Measurements from ENCODE around the gene ACTR1A. TPM values are rescaled to one million over a fixed set of nuclear protein-coding genes. Genes with fewer than 3 reads are reported as not detected.
"Not testable (repeated sequence)": the region's sequence is repeated elsewhere in the genome, so short reads cannot be mapped to it uniquely, and the experiment has no call there.

The ACTR1A gene
- total RNA-seq, 1 donor from 2014 or later, result 111 TPM

GRCh38 chr10:102455893-102456471 lies 46.5 kb downstream of the ACTR1A start:
- no peak for DNase-seq (ENCODE audit: low spot score)

- not testable (repeated sequence) for DNase-seq (ENCODE audit: low spot score)
These were observed 47.6 kb downstream of the ACTR1A start for GRCh38 chr10:102454662-102455487.

GRCh38 chr10:102453502-102453901 lies 49.0 kb downstream of the ACTR1A start:
- DNase-seq (ENCODE audit: low spot score), result no peak

- no peak for DNase-seq (ENCODE audit: low spot score)
These were observed 49.7 kb downstream of the ACTR1A start for GRCh38 chr10:102452672-102453340.

- DNase-seq (ENCODE audit: low spot score), result no peak
These were observed 51.2 kb downstream of the ACTR1A start, which contains the start of gene C10orf95 for GRCh38 chr10:102451105-102451969. Gene C10orf95 (minus strand): TSS chr10:102451543. CDS start chr10:102451093, 450 bp downstream.

GRCh38 chr10:102450374-102451104 lies 52.0 kb downstream of the ACTR1A start:
- peak; percentile 94 for DNase-seq (ENCODE audit: low spot score)

GRCh38 chr10:102450124-102450373 lies 52.5 kb downstream of the ACTR1A start:
- no peak for DNase-seq (ENCODE audit: low spot score)

GRCh38 chr10:102449321-102450123 lies 53.0 kb downstream of the ACTR1A start:
- DNase-seq (ENCODE audit: low spot score), result no peak

- no peak for DNase-seq (ENCODE audit: low spot score)
These were observed 57.7 kb downstream of the ACTR1A start for GRCh38 chr10:102444851-102445250.

- no peak for DNase-seq (ENCODE audit: low spot score)
These were observed 64.1 kb downstream of the ACTR1A start for GRCh38 chr10:102438374-102438773.

GRCh38 chr10:102437515-102437914 lies 65.0 kb downstream of the ACTR1A start:
- DNase-seq (ENCODE audit: low spot score), result no peak

GRCh38 chr10:102436312-102436711 lies 66.2 kb downstream of the ACTR1A start:
- DNase-seq (ENCODE audit: low spot score), result no peak

GRCh38 chr10:102435529-102436233 lies 66.8 kb downstream of the ACTR1A start:
- DNase-seq (ENCODE audit: low spot score), result no peak

GRCh38 chr10:102435133-102435497 lies 67.4 kb downstream of the ACTR1A start:
- DNase-seq (ENCODE audit: low spot score), result no peak

- DNase-seq (ENCODE audit: low spot score), result no peak
These were observed 67.9 kb downstream of the ACTR1A start for GRCh38 chr10:102434394-102435132.

- no peak for DNase-seq (ENCODE audit: low spot score)
These were observed 68.9 kb downstream of the ACTR1A start for GRCh38 chr10:102433619-102434046.

- peak; percentile 98 for DNase-seq (ENCODE audit: low spot score)
These were observed 70.2 kb downstream of the ACTR1A start, which contains the start of gene CUEDC2 for GRCh38 chr10:102432162-102432950. Gene CUEDC2 (minus strand): TSS chr10:102432574. CDS start chr10:102425188, 7,386 bp downstream.
